GM18909 (cell line): ENCODE results near the gene IFI44.

ENCODE experiments used
- ATAC-seq: cut with Tn5 transposase; IDR thresholded peaks from one replicate; pipeline ENCODE4 v1.9.1; 2021; ENCODE audit warnings: mild to moderate bottlenecking; ENCODE audit not compliant: unreplicated experiment, poor library complexity

The IFI44 gene

DNA sequence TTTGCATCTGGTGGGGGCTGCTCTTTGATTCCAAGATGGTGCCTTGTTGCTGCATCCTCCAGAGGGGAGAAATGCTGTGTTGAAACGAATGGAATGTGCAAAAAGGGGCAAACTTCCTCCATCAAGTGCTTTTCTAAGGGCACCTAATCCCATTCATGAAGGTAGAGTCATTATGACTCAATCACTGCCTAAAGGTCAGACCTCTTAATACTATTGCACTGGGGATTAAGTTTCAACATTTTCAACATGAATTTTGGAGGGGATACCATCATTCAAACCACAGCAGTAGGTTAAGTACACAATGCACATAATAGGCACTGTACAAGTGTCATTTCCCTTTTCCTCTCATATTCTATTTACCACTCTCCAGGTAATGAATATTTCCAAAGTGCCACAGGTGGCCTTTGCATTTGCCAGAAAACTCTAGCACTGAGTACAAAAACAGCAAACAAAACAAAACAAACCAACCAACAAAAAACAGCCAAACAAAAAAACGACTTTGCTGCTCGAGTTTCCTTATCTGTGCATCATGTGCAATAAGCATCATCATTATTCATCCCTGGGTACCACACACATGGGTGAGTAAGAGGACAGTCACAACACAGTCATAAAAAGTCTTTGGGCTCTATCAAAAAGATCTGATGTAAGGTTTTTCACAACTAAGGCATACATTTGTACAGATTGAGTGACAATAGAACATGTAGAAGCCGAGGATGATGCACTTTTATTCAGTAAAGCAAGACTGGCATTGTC lies 42.5 kb downstream of the IFI44 start:
- ATAC-seq: no peak

GRCh38 chr1:78699813-78700212 lies 50.2 kb downstream of the IFI44 start:
- ATAC-seq: no peak

- ATAC-seq: no peak
Measured at GRCh38 chr1:78702426-78702825, 52.8 kb downstream of the IFI44 start.

- no peak for ATAC-seq
Measured at GRCh38 chr1:78703806-78704205, 54.2 kb downstream of the IFI44 start.

DNA sequence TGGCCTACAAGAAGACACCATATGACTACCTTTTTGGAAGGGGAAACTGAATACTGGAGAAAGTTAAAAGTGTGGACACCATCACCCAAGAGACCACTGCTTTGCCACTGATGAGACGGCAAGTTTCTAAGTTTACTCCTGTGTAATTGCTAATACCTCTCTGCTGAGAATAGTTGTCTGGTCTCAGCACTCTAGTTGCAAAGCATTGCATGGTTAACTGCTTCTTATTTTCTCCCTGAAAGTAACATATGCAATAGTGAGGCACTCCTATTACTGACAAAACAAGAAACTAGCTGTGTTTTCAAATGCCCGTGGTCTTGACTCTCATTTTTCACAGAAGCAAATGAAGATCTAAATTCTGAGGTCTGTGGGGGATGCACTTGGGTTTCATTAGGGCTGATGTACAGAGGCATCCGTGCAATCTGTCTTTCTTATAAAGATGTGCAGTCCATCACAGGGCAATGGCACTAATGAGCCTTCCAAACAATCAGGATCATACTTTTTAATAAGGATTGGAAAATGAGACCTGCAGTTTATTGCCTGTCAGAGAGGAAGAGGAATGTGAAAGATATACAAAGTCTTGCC lies 62.9 kb downstream of the IFI44 start:
- ATAC-seq: no peak

DNA sequence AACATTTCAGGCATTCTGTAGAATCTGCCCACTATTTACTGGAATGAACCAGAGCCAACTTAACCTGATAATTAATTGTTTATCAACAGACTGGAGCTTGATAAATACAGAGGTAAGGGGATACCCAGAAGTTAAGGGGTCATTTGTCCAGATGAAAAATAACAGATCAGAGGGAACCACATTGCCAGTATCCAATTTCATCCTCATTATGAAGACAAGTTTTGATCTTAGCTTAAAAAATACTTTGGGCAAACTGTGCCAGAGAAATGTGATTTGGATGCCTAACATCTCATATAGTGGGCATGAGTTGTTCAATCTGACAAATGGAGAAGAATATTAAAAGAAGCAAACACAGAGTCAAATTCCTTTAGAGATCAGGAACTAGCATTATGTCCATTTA lies 63.7 kb downstream of the IFI44 start:
- ATAC-seq: no peak
